RCC 7860 (cell line): ENCODE measurements around the gene FAM174C.
"Not testable (repeated sequence)": the region's sequence is repeated elsewhere in the genome, so short reads cannot be mapped to it uniquely, and the experiment has no call there.

Experiments used
- DNase-seq: peaks from one replicate; pipeline ENCODE4 v3.0.0-alpha.2; 2015; ENCODE audit warnings: low spot score
- FAIRE-seq: peaks from 2 replicates; lab custom pipeline; 2012; peaks lifted over from hg19 to GRCh38; lab: Jason Lieb, UNC

Gene FAM174C

DNA sequence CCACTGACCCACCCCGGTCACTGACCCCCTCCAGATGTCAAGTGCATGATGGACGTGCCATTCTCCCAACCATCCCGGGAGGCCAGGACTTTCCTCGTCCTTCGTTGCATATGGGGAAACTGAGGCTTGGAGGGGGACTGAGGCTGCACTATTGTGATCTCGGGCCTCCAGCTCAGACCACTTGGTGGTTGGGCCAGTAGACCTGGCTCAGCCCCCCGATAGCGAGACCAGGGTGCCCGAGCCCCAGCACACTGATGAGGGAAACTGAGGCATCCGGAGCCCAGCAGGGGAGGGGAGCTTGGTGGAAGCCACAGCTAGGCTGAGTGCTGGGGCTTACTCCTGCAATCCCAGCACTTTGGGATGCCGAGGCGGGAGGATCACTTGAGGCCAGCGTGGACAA is 20.7 kb downstream of the FAM174C start:
- no peak for FAIRE-seq
- DNase-seq, result no peak

DNA sequence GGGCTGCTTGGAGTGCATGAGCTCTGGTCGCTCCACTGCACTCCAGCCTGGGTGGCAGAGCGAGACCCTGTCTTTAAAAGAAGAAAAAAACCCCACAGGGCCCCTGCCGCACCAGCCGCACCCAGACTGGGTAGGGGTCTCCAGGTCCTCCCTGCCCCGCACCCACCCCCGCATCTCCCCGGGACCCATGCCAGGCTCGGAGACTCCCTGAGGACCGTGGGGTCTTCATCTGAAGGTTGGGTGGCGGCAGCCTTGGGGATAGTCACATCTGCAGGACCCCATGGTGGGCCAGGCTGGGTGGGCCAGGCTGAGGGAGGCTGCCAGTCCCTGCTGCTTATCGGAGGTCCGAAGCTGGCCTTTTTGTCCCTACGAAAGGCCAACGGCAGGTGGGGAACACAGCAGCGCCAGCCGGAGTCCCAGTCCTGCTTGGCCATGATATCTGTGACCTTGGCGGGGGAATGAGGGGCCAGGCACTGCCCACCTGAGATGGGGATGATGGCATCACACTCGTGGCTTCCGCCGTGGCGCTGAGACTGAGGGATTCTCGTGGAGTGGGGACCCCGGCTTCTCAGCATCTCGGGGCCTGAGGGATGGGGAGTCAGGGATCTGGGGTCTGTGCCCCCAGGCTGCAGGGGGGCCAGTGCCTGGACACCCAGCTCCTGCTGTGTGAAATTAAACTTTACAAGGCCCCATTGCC is 21.4 kb downstream of the FAM174C start:
- FAIRE-seq (no peak), DNase-seq (no peak)

DNA sequence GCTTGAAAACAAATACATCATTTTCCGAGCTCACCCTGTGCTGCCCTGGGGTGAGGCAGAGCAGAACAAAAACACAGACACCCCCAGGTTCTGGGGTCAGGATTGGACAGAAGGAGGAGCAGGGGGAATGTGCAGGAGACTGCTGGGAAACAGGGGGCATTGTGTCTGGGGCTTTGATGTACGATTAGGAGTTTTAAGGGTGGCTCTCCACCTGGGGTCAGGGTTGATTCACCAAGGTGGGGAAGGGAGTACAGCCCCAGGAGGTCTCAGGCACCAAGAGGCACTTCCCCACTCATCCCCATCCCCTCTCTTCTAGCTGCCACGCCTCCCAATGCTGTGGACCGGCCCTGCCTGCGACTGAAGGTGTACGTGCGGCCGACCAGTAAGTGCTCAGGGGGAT is 22.9 kb downstream of the FAM174C start:
- FAIRE-seq (no peak), DNase-seq (no peak)

DNA sequence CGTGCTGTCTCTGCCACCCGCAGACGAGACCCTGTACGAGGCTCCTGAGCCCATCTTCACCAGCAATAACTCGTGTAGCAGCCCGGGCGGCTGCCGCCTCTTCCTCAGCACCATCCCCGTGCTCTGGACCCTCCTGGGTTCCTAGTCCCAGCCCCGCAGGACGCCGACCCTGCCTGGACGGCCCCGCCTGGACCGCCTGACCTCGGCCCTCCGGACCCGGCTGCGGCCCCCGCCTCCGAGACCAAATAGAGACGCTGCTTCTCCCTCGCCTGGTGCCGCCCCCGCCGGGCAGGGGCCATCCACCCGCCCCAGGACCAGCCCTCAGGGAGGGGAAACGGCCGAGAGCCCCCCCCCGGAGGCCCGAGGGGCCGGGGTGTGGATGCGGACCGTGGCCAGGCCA is 24.5 kb downstream of the FAM174C start:
- DNase-seq (no peak), FAIRE-seq (no peak)

DNA sequence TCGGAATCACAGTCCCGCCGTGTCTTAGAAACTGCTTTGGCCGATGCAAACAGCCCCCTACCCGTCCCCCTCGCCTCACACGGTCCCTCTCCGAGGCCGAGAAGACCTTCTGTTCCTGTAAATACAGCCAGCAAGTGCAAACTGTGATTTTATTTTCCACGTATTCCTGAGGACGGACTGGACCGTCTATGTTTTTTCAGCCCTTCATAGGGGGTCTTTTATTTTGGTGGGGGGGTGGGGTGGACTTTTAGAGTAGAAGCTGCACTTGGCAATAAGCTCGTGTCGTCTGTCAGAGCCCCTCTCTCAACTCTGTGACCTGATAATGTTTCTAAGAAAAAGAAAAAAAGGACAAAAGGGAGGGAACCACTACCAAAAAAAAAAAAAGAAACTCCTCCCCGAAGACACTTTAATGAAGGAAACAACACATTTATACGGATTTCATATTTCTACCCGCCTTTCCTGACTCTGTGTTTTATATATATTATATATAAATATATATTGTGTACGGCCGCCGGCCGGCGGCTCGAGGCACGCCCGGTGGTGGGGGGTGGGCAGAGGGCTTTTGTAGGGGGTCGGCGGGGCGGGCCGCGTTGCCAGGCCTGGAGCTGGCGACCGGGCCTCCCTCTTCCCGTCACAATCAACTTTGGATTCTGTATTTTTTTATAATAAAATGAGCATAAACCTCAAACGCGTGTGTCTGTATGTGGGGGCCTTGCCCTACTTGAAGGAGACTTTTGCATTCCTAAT is 25.6 kb downstream of the FAM174C start:
- no peak for FAIRE-seq
- DNase-seq, result no peak

DNA sequence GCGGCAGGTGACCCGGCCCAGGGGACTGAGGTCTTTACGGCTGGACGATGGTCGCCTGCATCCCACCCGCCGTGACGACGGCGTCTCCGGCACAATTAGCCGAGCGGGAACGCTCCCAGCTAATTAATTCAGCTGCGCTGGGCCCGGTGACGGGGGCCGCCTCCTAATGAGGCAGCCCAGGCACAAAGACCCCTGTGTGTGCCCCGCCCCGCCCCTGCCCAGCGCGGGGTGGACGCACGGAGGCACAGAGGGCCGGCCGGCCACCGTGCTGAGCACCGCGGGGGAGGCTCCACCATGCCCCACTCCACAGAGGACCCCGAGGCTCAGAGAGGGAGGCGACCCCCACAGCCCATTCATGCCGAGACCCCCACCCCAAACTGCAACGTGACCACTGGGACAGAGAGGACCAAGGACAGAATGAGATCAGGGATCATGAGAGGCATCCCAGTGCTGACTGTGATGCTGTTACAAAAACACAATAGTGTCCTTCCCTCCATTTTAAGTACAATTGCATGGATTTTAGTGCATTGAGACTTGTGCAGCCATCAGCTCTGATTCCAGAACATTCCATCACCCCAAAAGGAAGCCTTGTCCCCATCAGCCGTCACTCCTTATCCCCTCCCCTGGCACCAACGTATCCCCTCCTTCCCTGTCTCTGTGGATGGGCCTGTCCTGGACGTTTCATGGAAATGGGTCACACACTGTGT is 27.4 kb downstream of the FAM174C start:
- FAIRE-seq (no peak), DNase-seq (no peak)

DNA sequence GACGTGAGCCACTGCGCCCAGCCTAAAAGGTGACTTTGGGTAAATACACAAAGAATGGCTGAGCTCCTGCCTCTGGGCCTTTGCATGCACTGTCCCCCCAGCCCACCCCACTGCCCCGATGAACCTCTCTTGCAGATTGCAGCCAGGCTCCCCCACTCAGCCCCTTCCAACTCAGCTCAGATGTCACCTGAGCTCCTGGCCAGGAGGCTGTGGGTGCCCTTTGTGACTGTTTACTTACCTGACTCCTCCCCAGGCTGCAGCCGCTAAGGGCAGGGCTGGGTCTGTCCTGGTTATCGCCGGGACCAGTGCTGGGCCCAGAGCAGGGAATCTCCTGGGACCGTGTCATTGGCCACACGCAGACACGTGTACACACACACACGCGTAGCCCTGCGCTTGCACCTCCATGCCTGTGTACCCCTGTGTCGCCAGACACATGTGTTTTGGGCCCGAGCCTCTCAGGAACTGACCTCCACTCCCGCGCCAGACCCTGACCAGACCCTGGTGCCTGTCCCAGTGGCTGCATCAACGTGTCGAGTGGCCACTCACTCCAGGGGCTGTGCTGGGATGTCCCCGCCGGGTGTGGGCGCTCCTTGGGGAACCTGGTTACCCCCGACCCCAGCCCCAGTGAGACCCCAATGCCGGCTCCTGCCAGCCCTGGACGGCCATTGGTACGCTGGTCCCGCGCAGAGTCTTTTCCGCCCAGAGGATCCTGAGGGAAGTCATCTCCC is 29.0 kb downstream of the FAM174C start:
- FAIRE-seq, result no peak
- DNase-seq, result no peak

DNA sequence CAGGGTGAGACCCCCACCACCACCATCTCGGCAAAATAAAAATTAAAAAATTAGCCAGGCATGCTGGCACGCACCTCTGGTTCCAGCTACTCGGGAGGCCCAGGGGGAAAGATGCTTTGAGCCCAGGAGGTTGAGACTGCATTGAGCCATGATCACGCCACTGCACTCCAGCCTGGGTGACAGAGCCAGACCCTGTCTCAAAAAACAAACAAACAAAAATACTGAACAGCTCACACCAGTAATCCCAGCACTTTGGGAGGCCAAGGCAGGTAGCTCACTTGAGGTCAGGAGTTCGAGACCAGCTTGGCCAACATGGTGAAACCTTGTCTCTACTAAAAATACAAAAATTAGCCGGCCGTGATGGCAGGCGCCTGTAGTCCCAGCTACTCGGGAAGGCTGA is 30.0 kb downstream of the FAM174C start:
- DNase-seq, FAIRE-seq: not testable (repeated sequence)

DNA sequence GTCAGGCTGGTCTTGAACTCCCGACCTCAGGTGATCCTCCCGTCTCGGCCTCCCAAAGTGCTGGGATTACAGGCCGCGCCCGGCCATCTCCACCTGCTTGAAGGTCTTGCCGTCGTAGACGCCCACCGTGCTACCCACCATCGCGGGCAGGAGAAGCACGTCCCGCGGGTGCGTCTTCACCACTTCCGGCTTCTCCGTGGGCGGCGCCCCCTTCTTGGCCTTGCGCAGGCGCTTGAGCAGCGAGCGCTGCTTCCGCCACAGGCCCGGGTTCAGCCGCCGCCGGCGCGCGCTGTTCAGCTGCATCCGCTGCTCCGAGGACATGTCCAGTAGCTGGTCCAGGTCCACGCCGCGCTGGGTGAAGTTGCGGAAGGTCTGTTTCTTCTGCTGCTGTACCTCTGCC is 32.0 kb downstream of the FAM174C start:
- FAIRE-seq (no peak), DNase-seq (no peak)

DNA sequence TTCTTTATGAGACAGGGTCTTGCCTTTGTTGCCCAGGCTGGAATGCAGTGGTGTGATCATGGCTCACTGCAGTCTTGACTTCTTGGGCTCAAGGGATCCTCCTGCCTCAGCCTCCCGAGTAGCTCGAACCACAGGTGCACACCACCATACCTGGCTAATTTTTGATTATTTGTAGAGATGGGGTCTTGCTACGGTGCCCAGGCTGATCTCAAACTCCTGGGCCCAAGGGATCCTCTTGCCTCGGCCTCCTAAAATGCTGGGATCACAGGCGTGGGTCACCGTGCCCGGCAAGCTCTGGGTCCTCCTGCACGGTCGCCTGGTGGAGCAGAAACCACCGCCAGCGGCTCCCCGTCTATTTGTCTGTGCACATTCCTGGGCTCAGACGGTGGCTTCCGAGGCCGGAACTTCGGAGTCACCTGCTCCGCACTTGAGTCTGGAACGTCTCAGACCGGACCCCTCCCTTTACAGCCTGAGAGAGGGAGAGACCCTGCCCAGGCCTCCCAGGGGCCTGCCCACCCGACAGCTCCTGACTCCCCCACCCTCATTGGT is 32.5 kb downstream of the FAM174C start:
- DNase-seq (no peak), FAIRE-seq (no peak)

DNA sequence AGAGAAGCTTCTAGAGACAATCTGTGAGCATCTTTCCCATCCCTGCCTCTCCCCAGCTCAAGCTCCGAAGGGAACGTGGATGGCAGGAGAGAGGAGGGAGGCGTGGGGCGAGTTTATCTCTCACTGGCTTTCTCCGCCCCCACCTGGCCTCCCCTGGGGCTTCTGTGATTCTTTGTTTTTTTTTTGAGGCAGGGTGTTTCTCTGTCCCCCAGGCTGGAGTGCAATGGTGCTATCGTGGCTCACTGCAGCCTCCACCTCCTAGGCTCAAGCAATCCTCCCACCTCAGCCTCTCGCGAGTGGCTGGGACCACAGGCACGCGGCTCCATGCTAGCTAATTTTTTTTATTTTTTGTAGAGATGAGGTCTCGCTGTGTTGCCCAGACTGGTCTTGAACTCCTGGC is 33.4 kb downstream of the FAM174C start:
- DNase-seq (no peak), FAIRE-seq (no peak)

DNA sequence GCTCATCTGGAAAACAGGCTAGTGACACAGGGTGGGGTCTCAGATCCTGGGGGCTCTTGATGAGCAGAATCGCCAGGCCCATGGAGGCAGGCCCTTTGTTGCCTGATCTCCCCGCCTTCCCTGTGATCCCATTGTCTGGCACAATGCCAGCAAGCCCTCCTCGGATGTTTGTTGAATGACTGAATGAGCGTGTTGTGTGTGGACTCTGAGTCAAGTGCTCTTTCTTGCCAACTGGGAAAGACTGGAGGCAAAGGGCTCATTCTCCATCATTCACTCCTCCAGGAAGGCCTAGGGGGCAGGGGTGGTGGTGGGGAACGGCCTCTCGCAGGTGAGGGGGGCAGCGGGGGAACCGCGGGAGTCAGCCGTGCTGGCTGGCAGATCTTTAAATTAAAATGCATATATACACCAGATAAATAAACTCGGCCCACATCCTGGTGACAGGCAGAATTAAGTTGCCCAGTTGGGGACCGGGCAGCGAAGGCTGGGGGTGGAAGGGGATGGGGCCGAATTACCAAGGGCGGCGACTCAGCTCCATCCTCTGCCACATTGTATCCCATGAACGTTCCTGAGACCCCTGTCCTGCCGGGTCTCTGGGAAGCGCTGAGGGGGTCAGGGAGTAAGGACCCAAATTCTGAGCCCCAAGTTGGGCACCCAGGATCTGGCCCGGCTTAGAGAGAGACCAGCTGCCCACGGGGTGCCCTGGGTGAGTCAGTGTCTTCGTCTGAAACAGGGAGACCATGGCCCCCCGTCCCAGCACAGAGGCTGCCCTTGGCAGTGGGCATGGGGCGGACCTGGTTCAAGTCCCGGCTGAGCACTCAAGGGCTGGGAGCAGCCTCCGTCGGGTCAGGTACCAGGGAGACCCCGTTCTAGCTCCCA is 34.9 kb downstream of the FAM174C start:
- no peak for DNase-seq
- no peak for FAIRE-seq

DNA sequence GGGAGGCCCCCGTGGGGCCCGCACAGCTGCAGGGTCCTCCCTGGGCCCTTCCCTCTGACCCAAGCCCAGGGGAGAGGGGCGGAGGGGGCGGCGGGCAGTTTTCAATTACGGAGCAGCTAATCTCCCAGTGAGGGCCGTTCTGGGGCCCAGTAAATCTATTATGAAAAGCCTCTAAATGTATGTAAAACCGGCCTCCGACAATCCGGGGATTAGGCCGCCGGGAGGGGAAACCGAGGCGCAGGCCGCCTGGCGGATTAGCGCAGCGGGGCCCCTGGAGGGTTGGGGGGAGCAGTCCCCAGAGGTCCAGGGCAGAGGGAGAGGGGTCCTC is 35.5 kb downstream of the FAM174C start:
- FAIRE-seq (no peak), DNase-seq (no peak)

DNA sequence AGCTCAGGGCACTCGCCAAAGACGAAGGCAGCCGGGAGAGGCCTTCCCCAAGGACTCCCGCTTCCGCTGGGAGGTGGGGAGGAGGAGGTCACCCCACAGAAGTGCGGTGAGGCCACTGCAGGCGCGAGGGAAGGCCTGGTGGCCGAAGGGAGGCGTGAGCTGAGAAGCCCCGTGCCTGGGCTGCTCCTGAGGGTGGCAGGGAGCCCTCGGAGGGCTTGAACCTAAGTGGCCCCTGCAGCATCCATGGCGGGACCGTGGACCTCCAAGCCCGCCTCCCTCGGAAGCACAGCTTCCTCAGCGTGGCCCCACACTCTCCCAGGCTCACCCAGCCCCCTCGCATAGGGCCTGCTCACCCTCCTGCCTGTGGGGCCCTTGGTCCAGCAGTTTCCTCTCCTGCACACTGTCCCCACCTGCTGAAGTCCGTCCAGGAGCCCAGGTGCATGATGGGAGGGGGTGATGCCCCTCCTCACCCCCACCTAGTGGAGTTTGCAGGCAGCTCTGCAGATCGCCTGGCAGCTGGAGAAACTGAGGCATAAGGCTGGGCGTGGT is 36.3 kb downstream of the FAM174C start:
- DNase-seq (no peak), FAIRE-seq (no peak)

DNA sequence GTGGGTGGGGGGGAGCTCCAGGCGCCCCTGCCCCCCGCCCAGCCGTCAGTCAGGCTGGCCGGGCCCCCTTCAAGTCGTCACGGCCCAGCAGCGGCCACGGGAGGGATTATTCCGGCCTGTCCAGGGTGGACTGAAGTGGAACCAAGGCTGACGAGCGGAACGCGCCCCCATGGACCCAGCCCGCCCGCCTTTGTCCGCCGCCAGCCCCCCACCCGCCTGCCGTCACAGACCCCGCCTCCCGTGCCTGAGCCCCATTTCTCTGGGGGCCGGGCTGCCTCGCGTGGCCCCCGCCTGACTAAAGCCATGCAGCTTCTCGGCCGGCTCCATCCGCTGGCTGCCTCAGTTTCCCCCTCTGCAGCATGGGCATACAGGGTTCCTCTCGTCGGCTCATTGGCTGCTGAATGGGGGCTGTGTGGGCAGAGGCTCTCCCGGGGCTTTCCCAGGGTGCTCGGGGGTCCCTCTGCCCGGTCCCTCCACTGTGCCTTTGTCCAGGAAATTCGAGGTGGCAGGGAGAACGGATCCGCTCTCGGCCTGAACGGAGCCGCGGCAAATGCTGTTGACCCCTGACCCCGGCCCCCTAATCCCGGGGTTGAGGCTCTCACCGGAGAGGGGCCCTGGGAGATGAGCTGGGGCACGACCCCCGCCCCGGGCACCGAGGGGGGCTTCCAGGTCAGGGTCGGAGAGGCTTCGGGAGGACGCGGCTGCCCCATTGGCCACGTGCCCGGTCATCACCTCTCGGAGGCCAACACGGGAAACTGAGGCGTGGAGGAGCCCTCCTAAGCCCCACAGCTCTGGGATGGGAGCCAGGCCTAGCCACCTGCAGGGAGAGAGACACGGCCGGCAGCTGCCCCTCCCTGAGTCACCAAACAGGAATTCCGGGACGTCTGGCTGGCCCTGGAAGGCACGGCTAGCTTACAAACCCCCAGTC is 37.7 kb downstream of the FAM174C start:
- DNase-seq (peak; percentile 65), FAIRE-seq (peak; percentile 75)

DNA sequence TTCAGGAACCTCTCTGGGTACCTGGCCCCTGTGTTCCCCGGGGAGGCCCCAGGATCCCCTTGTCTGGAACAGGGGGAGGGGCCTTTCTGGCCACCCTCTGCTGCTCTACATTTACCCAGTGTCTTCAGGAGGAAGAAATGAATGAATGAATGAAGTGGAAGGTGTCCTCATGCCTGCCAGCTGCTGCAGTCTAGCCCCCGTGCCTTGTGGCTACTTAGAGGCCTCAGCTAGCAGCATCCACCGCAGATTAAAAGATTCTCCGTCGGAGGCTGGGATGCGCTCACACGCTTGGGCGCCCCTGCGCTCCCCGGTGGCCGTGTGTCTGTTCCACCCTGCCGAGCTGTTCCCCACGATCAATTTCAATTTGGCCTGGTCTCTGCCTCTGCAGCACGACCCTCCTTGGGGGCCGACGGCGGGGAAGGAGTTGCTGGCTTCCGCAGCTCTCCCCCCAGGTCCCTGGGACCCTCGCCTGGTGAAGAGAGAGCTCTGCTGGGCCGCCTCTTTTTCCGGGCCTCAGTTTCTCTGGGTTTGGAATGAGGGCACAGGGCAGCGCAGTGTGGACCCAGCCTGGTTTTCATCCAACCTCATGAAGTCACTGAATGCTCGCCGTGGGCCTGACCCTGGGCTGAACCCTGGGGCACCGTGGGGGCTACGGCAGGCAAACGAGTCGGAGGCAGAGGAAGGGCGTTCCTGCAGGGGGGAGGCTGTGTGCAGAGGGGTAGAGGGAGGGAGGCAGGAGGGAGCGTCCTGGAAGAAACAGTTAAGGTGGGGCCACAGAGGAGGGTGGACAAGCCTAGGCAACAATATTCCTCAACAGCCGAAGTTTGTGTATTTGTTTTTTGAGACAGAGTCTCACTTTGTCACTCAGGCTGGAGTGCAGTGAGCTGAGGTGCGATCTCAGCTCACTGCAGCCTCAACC is 38.6 kb downstream of the FAM174C start:
- FAIRE-seq (no peak), DNase-seq (peak; percentile 42)

DNA sequence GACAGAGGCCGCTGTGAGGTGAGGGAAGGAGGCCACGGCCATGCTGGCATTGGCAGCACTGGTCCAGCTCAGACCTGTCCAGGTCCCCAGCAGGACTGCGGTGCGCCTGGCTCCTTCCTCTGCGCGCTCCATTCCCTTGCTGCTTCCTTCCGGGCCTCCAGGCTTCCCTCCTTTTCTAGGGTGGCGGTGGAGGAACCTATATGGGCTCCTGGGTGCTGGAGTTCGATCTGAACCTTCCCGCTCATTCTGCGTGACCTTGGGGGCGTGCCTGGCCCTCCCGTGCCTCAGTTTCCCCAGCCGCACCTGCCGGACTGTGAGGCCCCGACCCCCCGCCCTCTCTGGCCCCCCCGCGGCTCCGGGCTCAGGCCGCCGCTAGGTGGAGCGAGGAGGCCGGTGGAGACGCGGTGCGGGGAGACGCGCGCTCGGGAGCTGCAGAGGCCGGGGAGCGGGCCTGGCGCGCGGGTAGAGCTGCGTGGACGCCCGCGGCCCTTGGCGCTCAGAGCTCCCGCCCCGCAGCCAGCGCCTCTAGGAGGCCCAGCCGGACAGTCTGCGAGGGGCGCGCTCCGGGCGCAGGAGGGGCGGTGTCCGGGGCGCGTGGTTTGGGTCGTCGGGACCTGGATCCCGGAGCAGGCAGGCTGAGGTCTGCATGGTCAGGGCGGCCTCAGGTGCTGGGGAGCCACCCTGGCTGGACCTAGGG is 40.3 kb downstream of the FAM174C start:
- FAIRE-seq (no peak), DNase-seq (peak; percentile 25)
